GM06990 (cell line): ENCODE measurements around the gene KMT2D.

Experiments
- DNase-seq: peaks from one replicate; pipeline ENCODE4 v3.0.0-alpha.2; 2011; ENCODE audit not compliant: insufficient read length; ENCODE audit errors: extremely low read depth
- H3K27me3 ChIP-seq: replicated peaks from 2 replicates; pipeline ENCODE4 v1.6.0; 2011; ENCODE audit warnings: low read length; ENCODE audit not compliant: control insufficient read depth, insufficient read depth
- H3K36me3 ChIP-seq: 2 replicates; pipeline ENCODE4 v1.5.1; 2011; ENCODE audit warnings: low read length; ENCODE audit not compliant: control insufficient read depth, insufficient read depth
- H3K4me3 ChIP-seq: replicated peaks from 2 replicates; pipeline ENCODE4 v1.5.1; 2011; ENCODE audit warnings: low read depth, mild to moderate bottlenecking, control low read depth, low read length
- CTCF ChIP-seq: IDR thresholded peaks from 2 replicates; pipeline ENCODE4 v1.5.1; 2011; ENCODE audit warnings: low read length, control low read depth, mild to moderate bottlenecking, inconsistent platforms; ENCODE audit not compliant: insufficient read depth, poor library complexity, severe bottlenecking

The KMT2D gene

GRCh38 chr12:49037947-49038237 is 22.7 kb downstream of the KMT2D start:
- peaks cover 64% of the 10 kb centered on the region for H3K36me3 ChIP-seq
- no peak for DNase-seq

GRCh38 chr12:49037111-49037946 is 23.3 kb downstream of the KMT2D start:
- no peak for DNase-seq
- Histone ChIP-seq H3K36me3 (peaks cover 64% of the 10 kb centered on the region), H3K4me3 (no peak overlapping the region), H3K27me3 (no peaks in the 10 kb centered on the region)
- TF ChIP-seq CTCF = no peak

More at GRCh38 chr12:49037947-49038237, 22.7 kb downstream of the KMT2D start:
- no peak for TF ChIP-seq CTCF
- H3K4me3 ChIP-seq = no peak overlapping the region
- H3K27me3 ChIP-seq = no peaks in the 10 kb centered on the region

- no peak for TF ChIP-seq CTCF
These were observed 24.6 kb downstream of the KMT2D start for GRCh38 chr12:49036029-49036428.

GRCh38 chr12:49034286-49034622 is 26.3 kb downstream of the KMT2D start:
- H3K4me3 ChIP-seq = no peak overlapping the region
- DNase-seq = no peak
- TF ChIP-seq CTCF = no peak
- H3K36me3 ChIP-seq = peaks cover 63% of the 10 kb centered on the region
- H3K27me3 ChIP-seq = no peaks in the 10 kb centered on the region

More at GRCh38 chr12:49036029-49036428, 24.6 kb downstream of the KMT2D start:
- Histone ChIP-seq H3K27me3 (no peaks in the 10 kb centered on the region), H3K4me3 (no peak overlapping the region), H3K36me3 (peaks cover 66% of the 10 kb centered on the region)
- DNase-seq = no peak

GRCh38 chr12:49033611-49034285 is 26.8 kb downstream of the KMT2D start:
- Histone ChIP-seq H3K4me3 (no peak overlapping the region), H3K36me3 (peaks cover 66% of the 10 kb centered on the region), H3K27me3 (no peaks in the 10 kb centered on the region)
- no peak for TF ChIP-seq CTCF
- no peak for DNase-seq
